Right lobe of liver (tissue), 6 donors: ENCODE measurements around the gene SLC44A5. TPM values are rescaled to one million over a fixed set of nuclear protein-coding genes. Genes with fewer than 3 reads are reported as not detected.
"Not testable (repeated sequence)": the region's sequence is repeated elsewhere in the genome, so short reads cannot be mapped to it uniquely, and the experiment has no call there.

Experiments
- ATAC-seq, 4 donors: fragments of 200-7000 bp; cut with Tn5 transposase; one replicate each; pipeline ENCODE4 v1.9.1; 2020; ENCODE audit warnings: mild to moderate bottlenecking in 4 of 4, moderate library complexity in 4 of 4
- DNase-seq, 3 donors: peaks; one replicate each; pipeline ENCODE4 v3.0.0-alpha.2; 2020
- H3K27ac ChIP-seq, 3 donors: fragments of 200-600 bp; one replicate each; pipeline ENCODE4 v1.8.0; 2022
- H3K27me3 ChIP-seq, 2 donors: fragments of 200-600 bp; one replicate each; pipeline ENCODE4 v1.8.0; 2022
- H3K36me3 ChIP-seq, 4 donors: fragments of 200-600 bp; sonication (generic) in 1 of 4; one replicate each; pipeline versions ENCODE4 v1.5.1 to v1.8.0; 2017 to 2022; ENCODE audit warnings: control low read depth in 1 of 4
- H3K4me1 ChIP-seq, 4 donors: fragments of 200-600 bp; sonication (generic) in 1 of 4; one replicate each; pipeline versions ENCODE4 v1.5.1 to v1.8.0; 2017 to 2022; ENCODE audit warnings: control low read depth in 1 of 4
- H3K4me3 ChIP-seq, 3 donors: fragments of 200-600 bp; one replicate each; pipeline ENCODE4 v1.8.0; 2022
- H3K9me3 ChIP-seq, 4 donors: fragments of 200-600 bp; sonication (generic) in 1 of 4; one replicate each; pipeline versions ENCODE4 v1.5.1 to v1.8.0; 2017 to 2022; ENCODE audit warnings: control low read depth in 1 of 4
- POLR2A ChIP-seq: fragments of 450-650 bp; IDR thresholded peaks from one replicate; pipeline ENCODE4 v1.6.1; 2017; ENCODE audit warnings: antibody characterized with exemption, mild to moderate bottlenecking
- WGBS: methylation state at CpG from one replicate; pipeline ENCODE4 v1.1.6; 2018; ENCODE audit warnings: low coverage, low lambda C conversion rate; ENCODE audit not compliant: insufficient coverage; ENCODE audit errors: missing lambda C conversion rate; 5-methylcytosine and 5-hydroxymethylcytosine counted together
- intact Hi-C, 2 donors: fragments of 100-400 bp; cut with DNase I; formaldehyde crosslinking; loops; one replicate each; pipeline versions ENCODE4 v1.11.2 to v1.14.1; 2022
- total RNA-seq, 6 experiments: library from RNA; depleted of rRNA in 2 of 6; stranded (reverse); fragments of >200 nt in 2 of 6; fragmentation: NEBNext Ultra II Directional in 3 of 6; extraction: Animal tissue kit (Norgen Biotek cat#: 25700) in 3 of 6; gene quantifications; one replicate each; pipeline versions ENCODE4 v1.1.0 to v1.2.4, GENCODE V29; 2016 to 2023
- TF ChIP-seq, protein P1 (sequence below), 4 donors: fragments of 200-600 bp in 3 of 4; fragments of 450-650 bp in 1 of 4; IDR thresholded peaks; one replicate each; pipeline versions ENCODE4 v1.5.1 to v1.8.0; 2016 to 2022; ENCODE audit warnings: antibody characterized with exemption in 4 of 4, mild to moderate bottlenecking in 2 of 4
- donor health status: DM: no; HTN: yes; CAD: no.
- donor health status: DM: no; HTN: no; CAD: no.
- donor health status: DM: no; HTN: no; CAD: no.
- donor health status: DM: no; HTN: yes; CAD: no.
- donor health status: DM: no; HTN: yes; CAD: no.

The SLC44A5 gene
- total RNA-seq, 6 experiments from 2014 or later, result 0.14 to 1.4 (median 0.59) TPM; not detected in 1

DNA sequence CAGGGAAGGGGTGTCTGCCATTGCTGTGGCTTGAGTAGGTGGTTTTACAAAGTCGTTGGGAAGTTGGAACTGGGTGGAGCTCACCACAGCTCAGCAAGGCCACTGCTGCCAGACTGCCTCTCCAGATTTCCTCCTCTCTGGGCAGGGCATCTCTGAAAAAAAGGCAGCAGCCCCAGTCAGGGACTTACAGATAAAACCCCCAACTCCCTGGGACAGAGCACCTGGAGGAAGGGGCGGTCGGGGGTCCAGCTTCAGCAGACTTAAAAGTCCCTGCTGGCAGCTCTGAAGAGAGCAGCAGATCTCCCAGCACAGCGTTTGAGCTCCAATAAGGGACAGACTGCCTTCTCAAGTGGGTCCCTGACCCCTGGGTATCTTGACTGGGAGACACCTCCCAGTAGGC is 352.6 kb downstream of the SLC44A5 start:
- intact Hi-C loops, result no loop called here
- H3K27me3 ChIP-seq, result no peaks in the 10 kb centered on the region
- WGBS, result no CpG with 5 or more reads among the region's 4 CpGs
- no peaks in the 10 kb centered on the region for H3K4me1 ChIP-seq
- no peak overlapping the region for H3K27ac ChIP-seq
- H3K4me3 ChIP-seq, result no peak overlapping the region
- ATAC-seq, result no peak
- DNase-seq, result no peak
- TF ChIP-seq, protein P1, sequence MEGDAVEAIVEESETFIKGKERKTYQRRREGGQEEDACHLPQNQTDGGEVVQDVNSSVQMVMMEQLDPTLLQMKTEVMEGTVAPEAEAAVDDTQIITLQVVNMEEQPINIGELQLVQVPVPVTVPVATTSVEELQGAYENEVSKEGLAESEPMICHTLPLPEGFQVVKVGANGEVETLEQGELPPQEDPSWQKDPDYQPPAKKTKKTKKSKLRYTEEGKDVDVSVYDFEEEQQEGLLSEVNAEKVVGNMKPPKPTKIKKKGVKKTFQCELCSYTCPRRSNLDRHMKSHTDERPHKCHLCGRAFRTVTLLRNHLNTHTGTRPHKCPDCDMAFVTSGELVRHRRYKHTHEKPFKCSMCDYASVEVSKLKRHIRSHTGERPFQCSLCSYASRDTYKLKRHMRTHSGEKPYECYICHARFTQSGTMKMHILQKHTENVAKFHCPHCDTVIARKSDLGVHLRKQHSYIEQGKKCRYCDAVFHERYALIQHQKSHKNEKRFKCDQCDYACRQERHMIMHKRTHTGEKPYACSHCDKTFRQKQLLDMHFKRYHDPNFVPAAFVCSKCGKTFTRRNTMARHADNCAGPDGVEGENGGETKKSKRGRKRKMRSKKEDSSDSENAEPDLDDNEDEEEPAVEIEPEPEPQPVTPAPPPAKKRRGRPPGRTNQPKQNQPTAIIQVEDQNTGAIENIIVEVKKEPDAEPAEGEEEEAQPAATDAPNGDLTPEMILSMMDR (IDR thresholded peaks at IDR 0.05), result no peak
- no peak for TF ChIP-seq POLR2A
- no peaks in the 10 kb centered on the region for H3K9me3 ChIP-seq
- no peaks in the 10 kb centered on the region for H3K36me3 ChIP-seq

- ATAC-seq, result no peak
- 27% methylated on average over 2 of the region's 2 CpGs for WGBS
- intact Hi-C loops, result no loop called here
These were observed 353.5 kb downstream of the SLC44A5 start for GRCh38 chr1:75257424-75257823.

DNA sequence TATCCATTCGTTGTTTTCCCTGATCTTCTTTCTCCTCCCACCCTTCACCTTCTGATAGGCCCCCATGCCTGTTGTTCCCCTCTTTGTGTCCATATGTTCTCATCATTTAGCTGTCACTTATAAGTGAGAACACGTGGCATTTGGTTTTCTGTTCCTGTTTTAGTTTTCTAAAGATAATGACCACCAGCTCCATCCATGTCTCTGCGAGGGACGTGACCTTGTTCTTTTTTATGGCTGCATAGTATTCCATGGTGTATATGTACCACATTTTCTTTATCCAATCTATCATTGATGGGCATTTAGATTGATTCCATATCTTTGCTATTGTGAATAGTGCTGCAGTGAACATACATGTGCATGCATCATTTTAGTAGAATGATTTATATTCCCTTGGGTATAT is 360.8 kb downstream of the SLC44A5 start:
- intact Hi-C loops, result not testable (repeated sequence)

More at GRCh38 chr1:75257424-75257823, 353.5 kb downstream of the SLC44A5 start:
- H3K27ac ChIP-seq, result no peak overlapping the region
- H3K4me3 ChIP-seq, result no peak overlapping the region
- H3K9me3 ChIP-seq, result no peaks in the 10 kb centered on the region
- H3K27me3 ChIP-seq, result no peaks in the 10 kb centered on the region
- no peaks in the 10 kb centered on the region for H3K36me3 ChIP-seq
- H3K4me1 ChIP-seq, result no peaks in the 10 kb centered on the region
- no peak for TF ChIP-seq POLR2A
- TF ChIP-seq, protein P1 (IDR thresholded peaks at IDR 0.05), result no peak
- no peak for DNase-seq

DNA sequence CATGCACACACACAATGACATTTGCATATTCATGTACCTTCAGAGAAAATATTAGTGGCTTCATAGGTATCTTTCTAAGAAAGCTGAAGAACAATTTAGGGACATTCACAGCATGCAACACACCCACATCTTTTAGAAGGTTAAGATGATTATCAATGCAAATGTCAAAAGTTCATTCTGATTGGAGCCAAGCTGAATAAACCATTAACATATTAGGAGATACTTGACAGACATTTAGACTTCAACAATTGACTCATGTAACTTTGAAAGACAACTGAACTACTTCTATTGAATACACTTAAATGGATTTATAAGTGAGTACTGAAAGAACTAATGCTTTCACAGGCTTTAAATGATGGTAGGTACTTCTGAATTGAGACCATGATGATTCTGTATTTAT is 365.7 kb downstream of the SLC44A5 start:
- no peak for TF ChIP-seq POLR2A
- TF ChIP-seq, protein P1 (IDR thresholded peaks at IDR 0.05), result no peak
- H3K9me3 ChIP-seq, result no peaks in the 10 kb centered on the region
- intact Hi-C loops, result no loop called here
- ATAC-seq, result no peak
- DNase-seq, result no peak
- no peaks in the 10 kb centered on the region for H3K27me3 ChIP-seq
- H3K36me3 ChIP-seq, result no peaks in the 10 kb centered on the region
- no peaks in the 10 kb centered on the region for H3K4me1 ChIP-seq
- no peak overlapping the region for H3K4me3 ChIP-seq
- H3K27ac ChIP-seq, result no peak overlapping the region

More for the DNA sequence above, 360.8 kb downstream of the SLC44A5 start:
- not testable (repeated sequence) for H3K4me1 ChIP-seq, H3K27ac ChIP-seq, DNase-seq, ATAC-seq, H3K27me3 ChIP-seq, H3K4me3 ChIP-seq, H3K9me3 ChIP-seq, H3K36me3 ChIP-seq
- WGBS, result 57% methylated on average over 4 of the region's 4 CpGs

GRCh38 chr1:75243124-75243523 is 367.8 kb downstream of the SLC44A5 start:
- intact Hi-C loops, result no loop called here
- no peak overlapping the region for H3K27ac ChIP-seq
- no peak for ATAC-seq
- DNase-seq, result no peak
- no peaks in the 10 kb centered on the region for H3K36me3 ChIP-seq
- WGBS, result 63% methylated on average over 1 of the region's 1 CpG
- no peak overlapping the region for H3K4me3 ChIP-seq
- TF ChIP-seq, protein P1 (IDR thresholded peaks at IDR 0.05), result no peak
- TF ChIP-seq POLR2A, result no peak
- H3K9me3 ChIP-seq, result no peaks in the 10 kb centered on the region
- H3K27me3 ChIP-seq, result no peaks in the 10 kb centered on the region
- H3K4me1 ChIP-seq, result no peaks in the 10 kb centered on the region
